Kasumi-1 (cell line): ENCODE data around the gene CFAP61.
"Not testable (repeated sequence)": the region's sequence is repeated elsewhere in the genome, so short reads cannot be mapped to it uniquely, and the experiment has no call there.

Experiments
- DNase-seq, 2 experiments: peaks; one replicate each; lab custom pipeline; 2025; lab: John Stamatoyannopoulos, UW

Gene CFAP61

DNA sequence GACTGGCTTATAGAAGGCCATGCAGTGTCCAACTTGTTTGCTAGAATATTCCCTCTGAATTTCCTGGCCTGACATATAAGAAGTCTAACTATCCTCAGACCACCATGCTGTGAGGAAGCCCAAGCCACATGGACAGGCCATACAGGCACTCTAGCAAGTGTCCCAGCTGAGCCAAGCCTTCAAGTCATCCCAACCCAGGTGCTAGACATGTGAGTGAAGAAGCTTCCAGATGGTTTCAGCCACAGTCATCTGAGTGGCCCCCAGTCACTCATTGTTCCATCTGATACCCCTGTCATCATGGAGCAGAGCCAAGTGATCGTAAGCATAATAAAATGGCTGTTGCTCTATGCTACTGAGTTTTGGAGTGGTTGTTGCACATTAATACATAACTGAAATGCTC, 269.6 kb downstream of the CFAP61 start:
- DNase-seq: no peak

DNA sequence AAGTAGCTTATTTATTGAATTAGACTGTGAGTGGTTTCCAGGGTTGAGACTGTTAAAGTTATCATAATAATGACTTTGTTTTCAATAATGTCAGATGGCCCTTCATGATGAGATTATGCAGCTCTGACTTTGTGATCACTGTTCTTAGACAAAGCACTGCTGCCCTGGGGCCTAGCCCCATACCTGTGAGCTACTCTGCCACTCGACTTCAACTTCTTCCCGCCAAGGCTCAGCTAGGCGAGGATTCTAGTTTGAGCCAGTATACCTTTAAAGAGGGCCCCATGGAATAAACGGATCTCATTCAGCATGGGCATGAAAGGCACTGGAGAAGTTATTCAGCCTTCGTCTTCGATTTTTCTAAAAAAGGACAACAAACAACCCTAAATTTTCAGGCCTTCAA, 270.6 kb downstream of the CFAP61 start:
- DNase-seq: no peak

DNA sequence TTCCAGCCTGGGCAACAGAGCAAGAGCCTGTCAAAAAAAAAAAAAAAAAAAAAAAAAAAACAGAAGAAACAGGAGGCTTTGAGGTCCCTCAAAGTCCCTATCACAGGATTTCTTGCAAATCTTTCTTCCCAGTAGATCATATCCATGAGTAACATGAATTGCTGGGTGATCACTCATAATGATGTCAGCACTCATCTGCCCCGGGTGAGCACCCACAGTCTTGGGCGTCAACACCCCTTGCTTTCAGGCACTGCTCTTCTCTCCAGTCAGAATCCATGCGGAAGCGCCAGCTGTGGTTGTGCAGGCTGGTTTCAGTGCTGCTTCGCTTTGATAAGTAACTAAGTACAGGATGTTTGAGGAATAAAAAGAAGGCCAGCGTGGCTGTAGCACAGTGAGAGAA, 275.4 kb downstream of the CFAP61 start:
- no peak for DNase-seq

- DNase-seq: no peak
Observed at GRCh38 chr20:20329564-20329963, 277.2 kb downstream of the CFAP61 start.

GRCh38 chr20:20331156-20331555, 278.8 kb downstream of the CFAP61 start:
- peak in 1 of 2 experiments; percentile 23 for DNase-seq

DNA sequence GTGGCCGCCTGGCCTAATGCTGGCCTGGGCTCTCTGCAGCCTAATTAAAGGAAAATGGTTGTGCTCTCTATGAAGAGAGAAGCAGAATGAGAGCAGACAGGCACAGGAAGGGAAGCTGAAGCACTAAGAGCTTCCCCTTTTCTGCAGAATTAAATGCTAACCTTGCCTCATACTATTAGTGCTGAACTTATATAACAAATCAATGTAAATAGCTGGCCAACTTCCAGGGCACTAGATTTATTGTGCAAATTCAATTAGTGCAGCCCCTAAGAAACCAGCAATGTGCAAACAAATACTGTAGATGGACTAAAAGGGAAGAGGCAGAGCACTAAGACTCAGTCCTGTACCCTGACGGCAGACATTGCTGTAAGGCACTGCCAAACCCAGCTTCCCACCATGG, 279.5 kb downstream of the CFAP61 start:
- DNase-seq: peak; percentile 88 to 92

DNA sequence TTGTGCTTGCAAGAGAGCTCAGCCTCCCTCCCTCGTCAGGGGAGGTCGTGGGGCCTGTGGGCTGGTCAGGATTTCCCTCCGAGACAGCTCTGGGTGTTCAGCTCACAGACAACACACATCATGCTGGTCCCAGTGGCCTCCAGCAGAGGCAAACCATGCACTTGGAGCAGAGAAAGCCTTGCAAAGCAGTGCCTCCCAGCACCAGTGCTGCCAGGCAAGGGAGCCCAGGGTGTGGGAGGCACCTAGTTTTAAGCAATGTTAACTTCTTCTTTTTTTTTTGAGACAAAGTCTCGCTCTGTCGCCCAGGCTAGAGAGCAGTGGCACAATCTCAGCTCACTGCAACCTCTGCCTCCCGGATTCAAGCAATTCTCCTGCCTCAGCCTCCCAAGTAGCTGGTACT, 281.5 kb downstream of the CFAP61 start:
- peak; percentile 73 to 74 for DNase-seq

- no peak for DNase-seq
Observed at GRCh38 chr20:20334489-20334888, 282.2 kb downstream of the CFAP61 start.

- no peak for DNase-seq
Observed at GRCh38 chr20:20338133-20338730, 285.9 kb downstream of the CFAP61 start.

GRCh38 chr20:20340443-20340842, 288.1 kb downstream of the CFAP61 start:
- DNase-seq: no peak

DNA sequence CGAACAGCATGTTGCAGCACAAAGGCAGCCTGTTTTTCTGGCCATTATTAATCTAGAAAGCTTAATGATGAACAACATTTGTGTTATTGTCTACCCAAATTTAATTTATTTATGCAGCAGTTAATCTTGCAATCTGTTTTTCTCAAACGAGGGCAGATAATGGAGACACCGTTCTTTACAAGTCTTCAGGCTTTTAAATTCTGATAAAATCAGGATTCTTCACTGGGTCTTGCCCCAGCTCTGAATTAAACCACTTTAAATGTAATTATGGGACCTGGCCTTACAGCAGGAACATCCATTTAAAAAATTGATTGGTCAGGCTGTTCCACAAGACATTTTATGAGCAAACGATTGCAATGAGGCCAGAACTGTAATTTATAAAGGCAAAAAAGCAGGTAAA, 289.0 kb downstream of the CFAP61 start:
- no peak for DNase-seq

GRCh38 chr20:20342066-20342465, 289.7 kb downstream of the CFAP61 start:
- DNase-seq: no peak

GRCh38 chr20:20343932-20344331, 291.6 kb downstream of the CFAP61 start:
- no peak for DNase-seq

DNA sequence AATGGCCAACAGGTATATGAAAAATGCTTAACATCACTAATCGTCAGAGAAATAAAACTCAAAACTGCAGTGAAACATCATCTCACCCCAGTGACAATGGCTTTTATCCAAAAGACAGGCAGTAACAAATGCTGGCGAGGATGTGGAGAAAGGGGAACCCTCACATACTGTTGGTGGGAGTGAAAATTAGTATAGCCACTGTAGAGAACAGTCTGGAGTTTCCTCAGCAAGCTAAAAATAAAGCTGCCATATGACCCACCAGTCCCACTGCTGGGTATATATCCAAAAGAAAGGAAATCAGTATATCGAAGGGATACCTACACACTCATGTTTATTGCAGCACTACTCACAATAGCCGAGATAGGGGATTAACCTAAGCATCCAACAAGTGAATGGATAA, 292.1 kb downstream of the CFAP61 start:
- peak; percentile 12 to 24 for DNase-seq

- no peak for DNase-seq
Observed at GRCh38 chr20:20353576-20353975, 301.2 kb downstream of the CFAP61 start.

DNA sequence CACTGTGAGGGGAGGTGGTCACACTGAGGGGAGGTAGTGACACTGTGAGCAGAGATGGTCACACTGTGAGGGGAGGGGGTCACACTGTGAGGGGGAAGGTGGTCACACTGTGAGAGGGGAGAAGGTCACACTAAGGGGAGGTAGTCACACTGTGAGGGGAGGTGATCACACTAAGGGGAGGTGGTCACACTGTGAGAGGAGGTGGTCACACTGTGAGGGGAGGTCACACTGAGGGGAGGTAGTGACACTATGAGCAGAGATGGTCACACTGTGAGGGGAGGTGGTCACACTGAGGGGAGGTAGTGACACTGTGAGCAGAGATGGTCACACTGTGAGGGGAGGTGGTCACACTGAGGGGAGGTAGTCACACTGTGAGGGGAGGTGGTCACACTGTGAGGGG, 303.2 kb downstream of the CFAP61 start:
- not testable (repeated sequence) for DNase-seq

DNA sequence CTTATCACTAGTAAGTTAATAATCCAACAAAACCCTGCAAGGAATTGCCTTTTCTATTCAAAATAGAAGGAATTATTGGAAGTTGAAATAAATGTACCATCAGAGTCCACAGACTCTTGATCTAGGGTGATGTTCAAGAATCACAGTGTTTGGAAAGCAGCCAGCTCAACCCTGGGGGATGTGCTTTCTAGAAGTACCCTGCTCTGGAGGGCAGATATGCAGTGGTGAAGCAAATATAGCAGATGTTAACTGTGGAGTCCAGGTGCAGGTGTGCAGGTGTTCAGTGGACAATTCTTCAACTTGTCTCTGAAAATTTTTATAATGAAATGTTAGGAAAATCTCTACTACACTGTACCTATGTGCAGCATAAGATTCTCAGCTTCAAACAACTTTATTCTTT, 306.5 kb downstream of the CFAP61 start:
- no peak for DNase-seq

DNA sequence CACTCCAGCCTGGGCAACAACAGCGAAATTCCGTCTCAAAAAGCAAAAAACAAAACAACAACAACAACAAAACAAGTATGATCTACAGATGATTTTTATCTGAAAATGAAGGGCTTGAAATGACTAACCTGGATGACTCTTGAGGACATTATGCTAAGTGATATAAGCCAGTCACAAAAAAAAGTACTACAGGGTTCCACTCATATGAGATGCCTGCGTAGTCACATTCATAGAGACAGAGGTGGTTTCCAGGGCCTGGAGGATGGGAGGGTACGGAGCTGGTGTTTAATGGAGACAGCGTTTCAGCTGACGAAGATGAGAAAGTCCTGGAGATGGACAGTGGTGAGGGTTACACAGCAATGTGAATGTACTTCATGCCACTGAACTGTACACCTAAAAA, 307.3 kb downstream of the CFAP61 start:
- DNase-seq: no peak

DNA sequence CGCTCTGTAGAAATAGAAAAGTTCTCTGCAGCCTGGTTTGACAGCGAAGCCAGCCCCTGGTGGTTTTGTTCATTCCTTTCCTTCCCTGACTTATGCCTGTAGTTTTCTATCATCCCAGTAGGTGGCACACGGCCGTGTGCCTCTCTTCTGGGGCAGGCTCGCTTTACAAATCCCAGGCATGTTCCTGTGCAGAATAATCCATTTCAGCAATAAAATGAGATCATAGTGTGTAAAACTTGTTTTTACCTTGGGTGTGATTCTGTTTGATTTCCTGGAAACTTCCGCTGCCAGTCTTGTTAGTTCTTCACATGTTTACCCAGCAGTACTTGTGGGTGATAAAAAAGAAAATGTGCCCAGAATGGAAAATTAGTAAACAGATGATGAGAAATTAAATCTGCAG, 308.1 kb downstream of the CFAP61 start:
- DNase-seq: peak; percentile 85 to 91

GRCh38 chr20:20362774-20363433, 310.6 kb downstream of the CFAP61 start:
- no peak for DNase-seq

DNA sequence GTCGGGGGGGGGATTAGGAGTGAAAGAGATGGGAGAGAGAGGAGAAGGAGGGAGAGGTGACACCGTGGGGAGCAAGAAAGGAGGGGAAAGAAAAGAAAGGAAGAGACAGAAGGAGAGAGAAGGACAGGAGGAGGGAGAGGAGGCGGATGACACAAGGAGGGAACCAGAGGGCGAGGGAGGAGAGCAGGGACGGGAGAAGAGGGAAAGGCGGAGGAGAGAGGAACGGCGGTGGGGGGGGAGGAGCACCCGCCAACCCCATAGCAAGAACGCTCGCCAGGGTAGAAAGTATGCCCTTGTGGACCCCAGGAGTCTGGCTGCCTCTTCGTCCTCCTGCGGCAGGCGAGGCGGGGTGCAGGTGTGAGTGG, 311.1 kb downstream of the CFAP61 start:
- no peak for DNase-seq

GRCh38 chr20:20363799-20364592, 311.7 kb downstream of the CFAP61 start:
- no peak for DNase-seq
